WTC11 (cell line): ENCODE data around the gene RAP2C. TPM values are rescaled to one million over a fixed set of nuclear protein-coding genes. Genes with fewer than 3 reads are reported as not detected.

ENCODE experiments used
- ATAC-seq: fragments of 200-7000 bp; cut with Tn5 transposase; 2 replicates; pipeline ENCODE4 v1.10.0; 2021; ENCODE audit warnings: mild to moderate bottlenecking, moderate library complexity
- CTCF ChIA-PET: fragments of 300-600 bp; sonication (Branson Sonifier 250); formaldehyde crosslinking; loops from one replicate; lab custom pipeline; 2021; ENCODE audit warnings: antibody characterized with exemption; lab: Charles Lee
- POLR2A ChIA-PET: fragments of 350-600 bp; sonication (Branson Sonifier 250); formaldehyde crosslinking; loops from one replicate; lab custom pipeline; 2021; ENCODE audit warnings: antibody characterized with exemption; lab: Charles Lee
- DNase-seq: peaks from one replicate; pipeline ENCODE4 v3.0.0; 2021; ENCODE audit warnings: low spot score
- H3K27ac Mint-ChIP-seq: 2 replicates; pipeline ENCODE4 v1.8.0; 2021; ENCODE audit warnings: mixed read lengths
- H3K27me3 Mint-ChIP-seq: 2 replicates; pipeline ENCODE4 v1.8.0; 2021; ENCODE audit warnings: low read depth, mild to moderate bottlenecking, moderate library complexity, mixed read lengths
- H3K36me3 Mint-ChIP-seq: 2 replicates; pipeline ENCODE4 v1.8.0; 2021; ENCODE audit warnings: mixed read lengths
- H3K4me1 Mint-ChIP-seq: 2 replicates; pipeline ENCODE4 v1.8.0; 2022; ENCODE audit warnings: mixed read lengths
- H3K4me3 Mint-ChIP-seq: 2 replicates; pipeline ENCODE4 v1.8.0; 2021; ENCODE audit warnings: mild to moderate bottlenecking, moderate library complexity, mixed read lengths
- H3K9me3 Mint-ChIP-seq: 2 replicates; pipeline ENCODE4 v1.8.0; 2021; ENCODE audit warnings: mixed read lengths
- ATF3 ChIP-seq: sonication (generic); formaldehyde crosslinking; conservative IDR thresholded peaks from 2 replicates; pipeline ENCODE4 v1.8.1; 2022; ENCODE audit warnings: mild to moderate bottlenecking, missing genetic modification reagents
- E2F5 ChIP-seq: sonication (generic); formaldehyde crosslinking; IDR thresholded peaks from 2 replicates; pipeline ENCODE4 v1.8.1; 2022; ENCODE audit warnings: mild to moderate bottlenecking, moderate library complexity, missing genetic modification reagents
- ESRRA ChIP-seq: sonication (generic); formaldehyde crosslinking; IDR thresholded peaks from 2 replicates; pipeline ENCODE4 v1.8.1; 2022; ENCODE audit warnings: mild to moderate bottlenecking, missing genetic modification reagents, borderline replicate concordance
- FOXJ3 ChIP-seq: sonication (generic); formaldehyde crosslinking; IDR thresholded peaks from 2 replicates; pipeline ENCODE4 v1.9.0; 2021; ENCODE audit warnings: missing genetic modification reagents, mild to moderate bottlenecking, borderline replicate concordance
- JAZF1 ChIP-seq: fragments of 250-450 bp; sonication (Bioruptor Pico); IDR thresholded peaks from 2 replicates; pipeline ENCODE4 v1.9.0; 2021; ENCODE audit warnings: moderate library complexity, mild to moderate bottlenecking, inconsistent platforms
- NFATC4 ChIP-seq: fragments of 250-450 bp; sonication (Bioruptor Pico); IDR thresholded peaks from 2 replicates; pipeline ENCODE4 v1.9.0; 2021; ENCODE audit warnings: mild to moderate bottlenecking
- NFE2L1 ChIP-seq: sonication (generic); formaldehyde crosslinking; IDR thresholded peaks from 2 replicates; pipeline ENCODE4 v1.8.1; 2023; ENCODE audit warnings: missing genetic modification reagents
- NR1H2 ChIP-seq: sonication (generic); formaldehyde crosslinking; IDR thresholded peaks from 2 replicates; pipeline ENCODE4 v1.9.0; 2021; ENCODE audit warnings: mild to moderate bottlenecking, moderate library complexity, missing genetic modification reagents
- NR3C1 ChIP-seq: sonication (generic); formaldehyde crosslinking; conservative IDR thresholded peaks from 2 replicates; pipeline ENCODE4 v1.8.1; 2023; ENCODE audit warnings: low read depth, mild to moderate bottlenecking, missing genetic modification reagents
- OVOL2 ChIP-seq: fragments of 250-450 bp; sonication (Bioruptor Pico); IDR thresholded peaks from 2 replicates; pipeline ENCODE4 v1.9.0; 2021; ENCODE audit warnings: mild to moderate bottlenecking, borderline replicate concordance
- RELA ChIP-seq: sonication (generic); formaldehyde crosslinking; IDR thresholded peaks from 2 replicates; pipeline ENCODE4 v1.8.1; 2022; ENCODE audit warnings: missing genetic modification reagents, mild to moderate bottlenecking, borderline replicate concordance
- RORB ChIP-seq: fragments of 250-450 bp; sonication (Bioruptor Pico); IDR thresholded peaks from 2 replicates; pipeline ENCODE4 v1.9.0; 2021; ENCODE audit warnings: mild to moderate bottlenecking
- SMAD3 ChIP-seq: sonication (generic); formaldehyde crosslinking; IDR thresholded peaks from 2 replicates; pipeline ENCODE4 v1.8.0; 2022; ENCODE audit warnings: missing genetic modification reagents, mild to moderate bottlenecking, borderline replicate concordance
- SMAD4 ChIP-seq: sonication (generic); formaldehyde crosslinking; IDR thresholded peaks from 2 replicates; pipeline ENCODE4 v1.8.0; 2022; ENCODE audit warnings: mild to moderate bottlenecking, missing genetic modification reagents
- TEAD1 ChIP-seq: sonication (generic); formaldehyde crosslinking; IDR thresholded peaks from 2 replicates; pipeline ENCODE4 v1.8.0; 2022; ENCODE audit warnings: mild to moderate bottlenecking, missing genetic modification reagents
- TP53 ChIP-seq: sonication (generic); formaldehyde crosslinking; IDR thresholded peaks from 2 replicates; pipeline ENCODE4 v1.8.1; 2023; ENCODE audit warnings: mild to moderate bottlenecking, missing genetic modification reagents
- USF2 ChIP-seq: sonication (generic); formaldehyde crosslinking; IDR thresholded peaks from 2 replicates; pipeline ENCODE4 v1.8.1; 2023; ENCODE audit warnings: mild to moderate bottlenecking, missing genetic modification reagents, moderate library complexity
- ZNF263 ChIP-seq: sonication (generic); formaldehyde crosslinking; IDR thresholded peaks from 2 replicates; pipeline ENCODE4 v1.8.1; 2022; ENCODE audit warnings: low read depth, mild to moderate bottlenecking, moderate library complexity, missing genetic modification reagents
- ZNF416 ChIP-seq: fragments of 250-450 bp; sonication (Bioruptor Pico); IDR thresholded peaks from 2 replicates; pipeline ENCODE4 v1.9.0; 2021; ENCODE audit warnings: mild to moderate bottlenecking, inconsistent platforms
- ZNF512 ChIP-seq: sonication (generic); formaldehyde crosslinking; IDR thresholded peaks from 2 replicates; pipeline ENCODE4 v1.8.1; 2022; ENCODE audit warnings: missing genetic modification reagents, borderline replicate concordance
- total RNA-seq: library from RNA; stranded (reverse); gene quantifications from 3 replicates; pipeline ENCODE4 v1.2.3, GENCODE V29; 2021
- TF ChIP-seq, protein P1 (sequence below): fragments of 250-450 bp; sonication (Bioruptor Pico); conservative IDR thresholded peaks from 2 replicates; pipeline ENCODE4 v1.9.0; 2021; ENCODE audit warnings: mild to moderate bottlenecking
- TF ChIP-seq, protein P2 (sequence below): fragments of 250-450 bp; sonication (Bioruptor Pico); IDR thresholded peaks from 2 replicates; pipeline ENCODE4 v1.8.0; 2021; ENCODE audit warnings: mild to moderate bottlenecking
- TF ChIP-seq, protein P3 (sequence below): sonication (generic); formaldehyde crosslinking; IDR thresholded peaks from 2 replicates; pipeline ENCODE4 v1.8.0; 2022; ENCODE audit warnings: mild to moderate bottlenecking, missing genetic modification reagents
- TF ChIP-seq, protein P4 (sequence below): fragments of 250-450 bp; sonication (Bioruptor Pico); IDR thresholded peaks from 2 replicates; pipeline ENCODE4 v1.9.0; 2021; ENCODE audit warnings: moderate library complexity, mild to moderate bottlenecking, inconsistent platforms, borderline replicate concordance

The RAP2C gene
- total RNA-seq, 1 experiment from 2014 or later: 25.0 TPM

DNA sequence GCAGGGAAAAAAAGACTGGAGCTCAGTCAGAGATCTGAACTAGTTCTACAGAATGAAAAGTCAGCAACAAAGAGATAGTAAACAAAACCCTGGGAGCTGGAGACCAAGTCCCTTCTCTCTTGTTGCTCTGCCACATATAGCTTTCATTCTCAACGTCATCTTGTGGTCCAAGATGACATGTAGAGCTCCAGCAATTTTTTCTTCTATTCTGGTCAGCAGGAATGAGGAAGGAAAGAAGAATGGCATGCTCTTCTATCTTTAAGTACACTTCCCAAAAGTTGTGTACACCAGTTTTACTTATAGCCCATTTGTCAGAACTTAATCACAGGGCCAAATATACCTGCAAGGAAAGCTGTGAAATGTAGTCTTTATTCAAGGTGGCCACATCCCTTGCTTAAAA lies 45.6 kb downstream of the RAP2C start:
- DNase-seq: no peak
- no peaks in the 10 kb centered on the region for H3K9me3 Mint-ChIP-seq
- H3K27me3 Mint-ChIP-seq: no peaks in the 10 kb centered on the region
- POLR2A ChIA-PET: no interaction called here
- TF ChIP-seq TP53 (CRISPR knock-in tag): no peak
- no peak for TF ChIP-seq RORB (CRISPR knock-in tag)
- TF ChIP-seq, protein P1, sequence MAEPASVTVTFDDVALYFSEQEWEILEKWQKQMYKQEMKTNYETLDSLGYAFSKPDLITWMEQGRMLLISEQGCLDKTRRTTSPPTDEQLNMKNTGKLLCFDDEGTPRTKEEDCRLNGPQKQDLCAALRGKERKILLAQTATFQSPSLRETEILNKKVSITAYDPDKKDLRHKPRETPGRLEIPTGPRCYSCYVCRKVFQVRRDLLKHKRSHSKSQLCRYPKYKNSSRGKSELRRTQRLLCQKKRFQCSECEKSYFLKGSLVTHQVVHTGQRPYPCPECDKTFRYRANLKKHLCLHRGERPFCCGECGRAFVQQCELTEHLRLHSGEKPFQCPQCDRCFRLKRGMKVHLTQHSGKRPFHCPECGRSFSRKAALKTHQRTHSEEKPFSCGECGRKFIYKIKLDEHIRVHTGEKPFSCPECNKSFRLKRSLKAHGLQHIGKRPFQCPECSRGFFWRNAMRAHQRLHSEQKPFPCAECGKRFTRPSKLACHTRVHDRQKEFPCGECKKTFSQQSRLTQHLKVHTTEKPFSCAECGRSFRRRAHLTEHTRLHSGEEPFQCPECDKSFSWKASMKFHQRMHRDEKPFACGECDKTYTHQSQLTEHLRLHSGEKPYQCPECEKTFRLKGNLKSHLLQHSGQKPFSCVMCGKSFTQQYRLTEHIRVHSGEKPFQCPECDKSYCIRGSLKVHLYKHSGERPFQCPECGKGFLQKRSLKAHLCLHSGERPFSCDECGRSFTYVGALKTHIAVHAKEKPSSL (CRISPR knock-in tag): no peak
- no peak for TF ChIP-seq JAZF1
- TF ChIP-seq ZNF512 (CRISPR knock-in tag): no peak
- TF ChIP-seq TEAD1: no peak
- TF ChIP-seq ESRRA: no peak
- no peak for TF ChIP-seq NFATC4 (CRISPR knock-in tag)
- no peak for TF ChIP-seq NR1H2 (CRISPR knock-in tag)
- TF ChIP-seq ZNF263 (CRISPR knock-in tag): no peak
- TF ChIP-seq ZNF416: no peak
- TF ChIP-seq RELA: no peak
- TF ChIP-seq, all 79 proteins: peak for 0
- Mint-ChIP-seq H3K4me1 (peaks cover 3% of the 10 kb centered on the region), H3K36me3 (no peaks in the 10 kb centered on the region), H3K4me3 (no peak overlapping the region), H3K27ac (no peak overlapping the region)
- CTCF ChIA-PET: interaction anchor here (1.9 kb wide), 1 partner anchor 81 kb away, joined by 9 read pairs; no protein-coding TSS in a partner anchor
- no peak for ATAC-seq

DNA sequence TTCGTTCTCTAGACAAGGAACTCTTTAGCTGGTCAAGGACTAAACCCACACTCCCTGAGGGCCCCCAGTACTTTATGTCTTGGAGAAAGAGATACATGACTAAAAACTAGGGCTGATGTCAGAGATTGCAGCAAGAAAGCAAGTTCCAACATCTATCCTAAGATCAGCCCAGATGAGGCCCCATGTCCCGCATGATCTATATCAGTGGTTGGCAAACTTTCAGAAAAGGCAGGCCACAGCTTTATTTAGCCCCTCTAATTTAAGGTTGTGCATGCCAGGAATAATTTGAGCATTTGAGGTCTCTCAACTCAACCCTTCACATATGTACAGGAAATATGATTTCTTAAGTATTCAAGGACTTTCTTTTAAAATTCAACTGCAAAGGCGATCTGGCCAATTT lies 47.4 kb downstream of the RAP2C start:
- ChIA-PET POLR2A (no interaction called here), CTCF (interaction anchor here (0.8 to 2.0 kb wide), 2 partner anchors 46 to 79 kb away, joined by 3 to 7 read pairs; no protein-coding TSS in a partner anchor)
- Mint-ChIP-seq H3K4me1 (peaks cover 3% of the 10 kb centered on the region), H3K27ac (no peak overlapping the region), H3K36me3 (no peaks in the 10 kb centered on the region), H3K4me3 (no peak overlapping the region), H3K9me3 (no peaks in the 10 kb centered on the region), H3K27me3 (no peaks in the 10 kb centered on the region; the same call in 1 of the 2 replicates)
- TF ChIP-seq, protein P2, sequence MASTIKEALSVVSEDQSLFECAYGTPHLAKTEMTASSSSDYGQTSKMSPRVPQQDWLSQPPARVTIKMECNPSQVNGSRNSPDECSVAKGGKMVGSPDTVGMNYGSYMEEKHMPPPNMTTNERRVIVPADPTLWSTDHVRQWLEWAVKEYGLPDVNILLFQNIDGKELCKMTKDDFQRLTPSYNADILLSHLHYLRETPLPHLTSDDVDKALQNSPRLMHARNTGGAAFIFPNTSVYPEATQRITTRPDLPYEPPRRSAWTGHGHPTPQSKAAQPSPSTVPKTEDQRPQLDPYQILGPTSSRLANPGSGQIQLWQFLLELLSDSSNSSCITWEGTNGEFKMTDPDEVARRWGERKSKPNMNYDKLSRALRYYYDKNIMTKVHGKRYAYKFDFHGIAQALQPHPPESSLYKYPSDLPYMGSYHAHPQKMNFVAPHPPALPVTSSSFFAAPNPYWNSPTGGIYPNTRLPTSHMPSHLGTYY (CRISPR knock-in tag): no peak
- no peak for TF ChIP-seq SMAD4
- no peak for TF ChIP-seq ZNF263 (CRISPR knock-in tag)
- no peak for DNase-seq
- ATAC-seq: no peak

GRCh38 chrX:132171478-132171877 lies 47.8 kb downstream of the RAP2C start:
- CTCF ChIA-PET: interaction anchor here (0.8 to 2.0 kb wide), 2 partner anchors 46 to 79 kb away, joined by 3 to 7 read pairs; no protein-coding TSS in a partner anchor
- TF ChIP-seq, protein P3, sequence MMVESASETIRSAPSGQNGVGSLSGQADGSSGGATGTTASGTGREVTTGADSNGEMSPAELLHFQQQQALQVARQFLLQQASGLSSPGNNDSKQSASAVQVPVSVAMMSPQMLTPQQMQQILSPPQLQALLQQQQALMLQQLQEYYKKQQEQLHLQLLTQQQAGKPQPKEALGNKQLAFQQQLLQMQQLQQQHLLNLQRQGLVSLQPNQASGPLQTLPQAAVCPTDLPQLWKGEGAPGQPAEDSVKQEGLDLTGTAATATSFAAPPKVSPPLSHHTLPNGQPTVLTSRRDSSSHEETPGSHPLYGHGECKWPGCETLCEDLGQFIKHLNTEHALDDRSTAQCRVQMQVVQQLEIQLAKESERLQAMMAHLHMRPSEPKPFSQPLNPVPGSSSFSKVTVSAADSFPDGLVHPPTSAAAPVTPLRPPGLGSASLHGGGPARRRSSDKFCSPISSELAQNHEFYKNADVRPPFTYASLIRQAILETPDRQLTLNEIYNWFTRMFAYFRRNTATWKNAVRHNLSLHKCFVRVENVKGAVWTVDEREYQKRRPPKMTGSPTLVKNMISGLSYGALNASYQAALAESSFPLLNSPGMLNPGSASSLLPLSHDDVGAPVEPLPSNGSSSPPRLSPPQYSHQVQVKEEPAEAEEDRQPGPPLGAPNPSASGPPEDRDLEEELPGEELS (CRISPR knock-in tag): no peak
- TF ChIP-seq OVOL2 (CRISPR knock-in tag) (no peak), FOXJ3 (CRISPR knock-in tag) (no peak), ZNF416 (no peak), ESRRA (no peak), SMAD3 (no peak), NR3C1 (no peak), ATF3 (CRISPR knock-in tag) (no peak), USF2 (CRISPR knock-in tag) (no peak), NFE2L1 (CRISPR knock-in tag) (no peak), E2F5 (CRISPR knock-in tag) (no peak)
- TF ChIP-seq, protein P4, sequence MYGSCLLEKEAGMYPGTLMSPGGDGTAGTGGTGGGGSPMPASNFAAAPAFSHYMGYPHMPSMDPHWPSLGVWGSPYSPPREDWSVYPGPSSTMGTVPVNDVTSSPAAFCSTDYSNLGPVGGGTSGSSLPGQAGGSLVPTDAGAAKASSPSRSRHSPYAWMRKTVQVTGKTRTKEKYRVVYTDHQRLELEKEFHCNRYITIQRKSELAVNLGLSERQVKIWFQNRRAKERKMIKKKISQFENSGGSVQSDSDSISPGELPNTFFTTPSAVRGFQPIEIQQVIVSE (CRISPR knock-in tag): no peak

More at GRCh38 chrX:132171478-132171877, 47.8 kb downstream of the RAP2C start:
- Mint-ChIP-seq H3K27ac (no peak overlapping the region), H3K9me3 (no peaks in the 10 kb centered on the region), H3K27me3 (no peaks in the 10 kb centered on the region; the same call in 1 of the 2 replicates), H3K4me1 (peaks cover 3% of the 10 kb centered on the region), H3K36me3 (no peaks in the 10 kb centered on the region), H3K4me3 (no peak overlapping the region)
- no peak for ATAC-seq
- no peak for DNase-seq
- POLR2A ChIA-PET: no interaction called here
